Germinal center (tissue), 1 donor: ENCODE measurements around the gene GRIN2C.
"Not testable (repeated sequence)": the region's sequence is repeated elsewhere in the genome, so short reads cannot be mapped to it uniquely, and the experiment has no call there.

ENCODE experiments used
- DNase-seq: peaks from one replicate; pipeline ENCODE4 v3.0.0; 2012; ENCODE audit warnings: mixed read lengths, low spot score

Gene GRIN2C

DNA sequence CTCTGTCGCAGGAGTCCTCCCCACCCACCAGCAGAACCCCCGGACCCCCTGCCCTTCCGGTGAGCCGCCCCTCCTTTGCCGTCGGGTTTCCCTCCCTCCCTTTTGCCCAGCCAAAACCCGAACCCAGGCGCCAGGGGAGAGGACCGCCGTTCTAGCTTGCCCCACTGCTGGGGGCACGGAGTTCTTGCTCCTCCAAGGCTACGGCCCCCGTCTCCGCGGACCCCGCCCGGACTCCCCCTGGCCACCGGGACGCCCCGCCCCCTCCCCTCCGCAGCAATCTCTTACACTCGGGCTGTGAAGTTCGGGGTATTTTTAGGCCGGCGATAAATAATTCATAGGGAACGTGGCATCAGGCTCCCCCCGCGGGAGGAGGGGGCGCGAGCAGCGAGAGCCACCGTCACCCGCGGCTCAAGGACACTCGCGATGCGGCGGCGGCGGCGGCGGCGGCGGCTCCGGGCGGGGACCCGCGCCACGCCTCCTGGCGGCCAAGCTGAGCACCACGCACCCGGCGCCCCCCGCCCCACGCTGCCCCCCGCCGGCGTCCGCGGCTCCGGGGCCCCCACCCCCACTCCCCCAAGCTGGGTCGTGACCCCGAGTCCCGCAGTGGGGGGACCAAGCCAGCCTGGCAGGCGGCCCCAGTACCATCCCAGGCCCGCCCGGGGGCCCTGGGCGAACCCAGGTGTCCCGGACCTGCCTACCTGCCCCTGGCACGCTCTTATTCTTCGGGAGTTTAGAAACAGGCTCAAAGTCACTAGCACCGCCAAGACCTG lies at the start of gene GRIN2C:
Gene GRIN2C, minus strand, starts transcription at position 427 of the 770 bp plus-strand sequence. CDS start 4,793 bp downstream, outside the sequence.
- DNase-seq, result peak; percentile 64

GRCh38 chr17:74909097-74909496 lies 49.4 kb upstream of the GRIN2C start:
- DNase-seq, result not testable (repeated sequence)

DNA sequence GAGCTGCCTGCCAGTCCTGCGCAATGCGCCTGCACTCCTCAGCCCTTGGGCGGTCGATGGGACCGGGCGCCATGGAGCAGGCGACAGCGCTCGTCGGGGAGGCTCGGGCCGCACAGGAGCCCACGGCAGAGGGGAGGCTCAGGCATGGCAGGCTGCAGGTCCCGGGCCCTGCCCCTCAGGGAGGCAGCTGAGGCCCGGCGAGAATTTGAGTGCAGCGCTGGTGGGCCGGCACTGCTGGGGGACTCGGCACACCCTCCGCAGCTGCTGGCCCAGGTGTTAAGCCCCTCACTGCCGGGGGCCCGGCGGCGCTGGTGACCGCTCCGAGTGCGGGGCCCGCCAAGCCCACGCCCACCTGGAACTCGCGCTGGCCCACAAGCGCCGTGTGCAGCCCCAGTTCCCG lies 47.3 kb upstream of the GRIN2C start:
- DNase-seq, result no peak

- DNase-seq, result not testable (repeated sequence)
Observed at GRCh38 chr17:74906214-74906793, 46.6 kb upstream of the GRIN2C start.

DNA sequence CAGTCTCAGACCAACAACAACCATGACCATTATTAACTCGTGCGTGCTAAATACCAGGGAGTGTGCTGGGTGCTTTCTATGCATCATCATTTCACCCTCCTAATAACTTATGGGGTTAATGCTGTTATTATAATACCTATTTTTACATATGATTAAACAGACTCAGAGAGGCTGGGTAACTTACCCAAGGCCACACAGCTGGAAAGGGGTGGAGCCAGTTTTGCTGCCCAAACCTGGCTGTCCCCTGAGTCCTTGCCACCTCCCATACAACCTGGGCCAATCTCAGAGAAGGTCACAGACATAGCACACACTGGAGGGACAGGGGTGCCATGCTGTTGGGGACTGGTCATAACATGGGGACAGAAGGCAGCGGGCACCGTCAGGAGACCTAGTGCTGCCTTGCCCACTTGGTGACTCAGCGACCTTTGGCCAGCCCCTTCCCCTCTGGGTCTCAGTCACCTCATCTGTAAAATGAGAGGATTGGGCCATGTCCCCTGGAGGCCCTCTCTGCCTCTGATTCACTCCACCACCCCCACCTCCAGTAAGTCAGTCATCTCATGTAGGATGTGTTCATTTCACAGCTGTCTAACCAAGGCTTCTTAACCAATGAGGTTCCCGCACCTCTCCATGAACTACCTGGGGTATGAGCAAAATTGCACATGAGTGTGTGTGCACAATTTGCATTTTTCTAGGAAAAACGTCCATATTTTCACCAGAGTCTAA lies 45.2 kb upstream of the GRIN2C start:
- no peak for DNase-seq

- no peak for DNase-seq
Observed at GRCh38 chr17:74903671-74904070, 44.0 kb upstream of the GRIN2C start.

- no peak for DNase-seq
Observed at GRCh38 chr17:74903034-74903433, 43.3 kb upstream of the GRIN2C start.

- DNase-seq, result no peak
Observed at GRCh38 chr17:74901353-74902135, 41.9 kb upstream of the GRIN2C start.

GRCh38 chr17:74900208-74900607 lies 40.5 kb upstream of the GRIN2C start:
- DNase-seq, result no peak

- DNase-seq, result no peak
Observed at GRCh38 chr17:74898376-74898946, 38.8 kb upstream of the GRIN2C start.

- DNase-seq, result no peak
Observed at GRCh38 chr17:74893936-74894671, 34.4 kb upstream of the GRIN2C start.

DNA sequence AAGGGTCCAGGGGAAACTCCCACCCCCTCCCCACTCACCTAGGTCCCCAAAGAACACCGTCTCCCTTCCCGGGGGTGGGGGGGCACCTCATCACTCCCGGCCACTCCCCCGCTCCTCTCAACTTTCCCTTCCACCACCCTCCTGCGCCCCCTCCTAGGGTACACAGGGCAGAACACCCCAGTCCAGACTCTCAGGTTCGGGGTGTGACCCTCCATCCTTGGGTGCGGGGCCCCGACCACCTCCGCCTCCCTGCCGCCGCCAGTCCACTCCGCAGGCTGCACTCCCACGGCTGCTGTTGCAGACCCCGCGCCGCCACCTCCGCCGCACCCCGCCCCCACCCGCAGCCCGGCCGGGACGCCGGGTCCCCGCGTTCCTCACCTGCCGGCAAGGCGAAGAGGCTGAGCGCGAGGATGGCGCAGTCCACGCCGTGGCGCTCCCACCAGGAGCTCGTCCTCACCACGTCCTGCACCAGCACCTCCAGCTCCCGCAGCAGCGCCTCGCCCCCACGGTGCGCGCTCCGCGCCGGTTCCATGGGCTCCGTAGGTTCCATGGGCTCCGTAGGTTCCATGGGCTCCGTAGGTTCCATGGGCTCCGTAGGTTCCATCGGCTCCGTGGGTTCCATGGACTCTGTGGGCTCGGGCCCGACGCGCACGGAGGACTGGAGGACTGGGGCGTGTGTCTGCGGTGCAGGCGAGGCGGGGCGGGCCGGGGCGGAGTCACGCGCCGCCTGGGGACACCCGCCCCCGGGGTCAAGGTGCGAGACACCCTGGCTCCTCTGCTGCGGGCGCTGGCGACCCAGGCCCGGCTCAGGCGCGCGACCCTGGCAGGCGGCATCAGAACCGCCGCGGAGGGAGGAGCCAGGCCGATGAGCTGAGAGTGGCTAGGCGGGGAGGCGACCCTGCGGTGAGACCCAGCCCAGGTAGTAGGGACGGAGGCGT lies 33.6 kb upstream of the GRIN2C start, which contains the start of gene FADS6:
Gene FADS6, minus strand, starts transcription at position 660 of the 938 bp plus-strand sequence. Its CDS starts 38 bp downstream, at position 622.
- DNase-seq, result no peak

DNA sequence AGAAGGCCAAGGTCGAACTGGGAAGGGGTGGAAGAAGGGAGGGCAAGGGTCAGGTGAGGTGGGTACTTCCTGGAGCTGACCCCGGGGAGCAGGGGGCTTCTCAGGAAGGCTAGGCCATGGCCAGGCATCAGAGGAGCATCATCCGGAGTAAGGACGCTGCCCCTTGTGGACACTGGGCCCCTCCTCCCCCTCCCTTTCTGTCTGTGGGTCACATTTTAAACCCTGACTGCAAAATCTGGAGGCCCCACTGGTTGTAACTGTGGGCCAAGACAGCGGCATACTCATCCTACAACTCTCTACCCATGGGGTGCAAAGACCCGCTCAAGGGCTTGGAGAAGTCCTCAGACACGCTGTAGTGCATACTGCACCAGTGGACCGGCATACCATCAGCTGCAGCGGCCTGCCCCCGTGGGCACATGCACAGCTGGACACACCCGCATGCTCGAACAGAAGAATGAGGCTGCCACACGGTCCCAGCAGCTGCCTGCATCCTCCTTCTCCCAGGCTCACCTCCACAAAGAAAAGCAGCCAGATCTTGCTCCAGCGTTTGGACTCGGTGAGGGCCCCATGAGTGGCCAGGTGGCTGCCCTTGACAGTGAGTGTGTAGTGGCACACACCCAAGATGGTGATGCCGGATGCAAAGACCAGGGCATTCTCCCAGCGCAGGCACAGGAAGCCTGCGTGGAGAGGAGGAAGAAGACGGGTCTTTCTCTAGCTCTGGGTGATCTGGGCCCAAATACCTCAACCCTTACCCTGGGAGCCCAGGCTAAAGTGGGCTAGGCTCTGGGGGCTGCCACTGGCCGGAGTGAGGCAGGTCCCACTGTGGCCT lies 32.5 kb upstream of the GRIN2C start:
- DNase-seq, result no peak

- no peak for DNase-seq
Observed at GRCh38 chr17:74890554-74890953, 30.9 kb upstream of the GRIN2C start.

DNA sequence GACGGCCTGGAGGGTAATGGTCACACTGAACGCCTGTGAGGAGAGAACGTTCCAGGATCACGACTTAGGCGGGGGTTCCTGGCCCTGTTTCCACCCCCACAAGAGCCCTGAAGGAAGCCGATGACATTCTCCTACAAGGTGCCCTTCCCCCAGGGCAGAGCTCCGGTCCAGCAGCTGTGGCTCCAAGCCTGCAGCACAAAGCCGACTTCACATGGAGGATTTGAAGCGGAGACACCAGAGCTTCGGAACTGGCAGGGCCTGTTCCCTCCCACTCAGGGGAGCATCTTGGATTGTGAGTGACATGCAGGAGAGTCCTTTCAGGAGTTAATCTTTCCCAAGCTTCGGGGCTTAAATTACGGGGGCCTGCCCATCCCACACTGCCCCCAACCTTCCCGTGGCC lies 28.8 kb upstream of the GRIN2C start:
- no peak for DNase-seq

- no peak for DNase-seq
Observed at GRCh38 chr17:74883241-74883745, 23.6 kb upstream of the GRIN2C start.

GRCh38 chr17:74882517-74883240 lies 23.0 kb upstream of the GRIN2C start:
- DNase-seq, result no peak

DNA sequence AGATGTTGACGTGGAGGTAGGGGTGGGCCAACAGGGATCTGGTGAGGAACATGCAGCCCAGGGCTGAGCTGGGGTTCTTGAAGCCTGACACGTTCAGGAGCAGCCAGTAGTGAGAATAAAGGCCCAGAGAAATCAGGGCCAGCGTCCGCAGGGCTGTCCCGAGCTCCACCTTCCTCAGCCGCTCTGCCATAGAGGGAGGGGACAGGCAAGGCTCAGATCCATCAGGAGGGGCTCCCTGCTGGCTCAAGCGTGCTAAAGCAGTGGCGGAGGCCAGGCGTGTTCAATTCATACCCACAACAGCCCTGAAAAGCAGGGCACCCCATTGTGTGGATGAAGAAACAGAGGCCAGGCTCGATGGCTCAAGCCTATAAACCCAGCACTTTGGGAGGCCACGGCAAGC lies 21.4 kb upstream of the GRIN2C start:
- no peak for DNase-seq
